ENCODE data around the gene OMG.
"Not testable (repeated sequence)": the region's sequence is repeated elsewhere in the genome, so short reads cannot be mapped to it uniquely, and the experiment has no call there.

Gene OMG

DNA sequence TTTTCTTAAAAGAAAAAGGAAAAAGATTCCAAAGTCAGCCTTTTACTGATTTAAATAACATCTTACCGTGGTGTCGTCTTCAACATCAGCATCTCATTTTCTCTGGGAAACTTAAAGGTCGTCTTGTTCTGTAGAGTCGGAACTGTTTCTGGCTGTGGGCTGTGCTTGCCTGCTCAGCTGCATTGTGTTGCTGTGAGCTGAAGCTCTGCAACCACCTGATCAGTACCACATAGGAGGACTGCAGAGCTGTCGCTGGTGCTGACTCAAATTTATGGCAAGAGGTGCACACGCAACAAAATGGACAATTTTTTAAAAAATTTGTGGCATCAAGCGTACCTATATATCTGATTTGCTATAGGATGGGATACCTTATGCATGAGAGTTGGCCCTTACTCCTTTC lies at the start of gene OMG:
OMG (minus strand) TSS at position 150 of the 400 bp plus-strand sequence. CDS start 908 bp downstream, outside the sequence.
- no peak for DNase-seq (ENCODE audit: low read depth)

DNA sequence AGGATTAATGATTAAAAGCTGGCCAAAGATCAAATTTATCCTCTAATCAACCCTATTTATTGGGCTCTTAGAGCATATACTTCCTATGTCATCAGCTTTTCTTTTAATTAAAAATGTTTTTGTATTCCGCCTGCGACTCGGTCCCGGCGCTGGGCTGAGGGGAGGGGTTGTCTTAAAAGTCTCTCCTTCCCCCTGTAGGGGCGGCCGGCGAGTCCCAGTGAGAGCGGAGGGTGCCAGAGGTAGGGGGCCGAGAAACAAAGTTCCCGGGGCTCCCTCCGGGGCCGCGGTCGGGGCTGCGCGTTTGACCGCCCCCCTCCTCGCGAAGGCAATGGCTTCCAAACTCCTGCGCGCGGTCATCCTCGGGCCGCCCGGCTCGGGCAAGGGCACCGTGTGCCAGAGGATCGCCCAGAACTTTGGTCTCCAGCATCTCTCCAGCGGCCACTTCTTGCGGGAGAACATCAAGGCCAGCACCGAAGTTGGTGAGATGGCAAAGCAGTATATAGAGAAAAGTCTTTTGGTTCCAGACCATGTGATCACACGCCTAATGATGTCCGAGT lies 48.2 kb upstream of the OMG start:
- not testable (repeated sequence) for DNase-seq (ENCODE audit: low read depth)

- DNase-seq (ENCODE audit: low read depth): no peak
These were observed 43.0 kb upstream of the OMG start for GRCh38 chr17:31339906-31340661.

- no peak for DNase-seq (ENCODE audit: low read depth)
These were observed 32.2 kb upstream of the OMG start for GRCh38 chr17:31329221-31329620.

- DNase-seq (ENCODE audit: low read depth): no peak
These were observed 31.1 kb upstream of the OMG start for GRCh38 chr17:31328160-31328535.

DNA sequence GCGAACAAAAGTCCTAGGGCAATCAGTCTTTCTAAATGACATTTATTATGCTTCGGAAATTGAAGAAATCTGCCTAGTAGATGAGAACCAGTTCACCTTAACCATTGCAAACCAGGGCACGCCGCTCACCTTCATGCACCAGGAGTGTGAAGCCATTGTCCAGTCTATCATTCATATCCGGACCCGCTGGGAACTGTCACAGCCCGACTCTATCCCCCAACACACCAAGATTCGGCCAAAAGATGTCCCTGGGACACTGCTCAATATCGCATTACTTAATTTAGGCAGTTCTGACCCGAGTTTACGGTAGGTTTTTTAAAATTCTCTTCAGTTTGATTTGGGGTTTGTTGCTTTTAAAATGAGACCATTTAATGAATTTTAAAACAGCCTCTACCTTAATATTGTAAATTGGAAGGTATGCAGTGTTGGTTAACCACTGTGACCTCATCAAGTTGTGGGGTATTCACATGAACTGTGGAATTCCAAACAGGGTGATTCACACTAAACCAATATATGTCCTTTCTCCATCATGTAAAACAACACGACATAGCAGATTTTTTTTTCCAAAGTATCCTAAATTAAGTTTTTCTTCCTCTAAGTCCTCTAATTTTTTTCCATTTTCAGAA lies 30.6 kb upstream of the OMG start:
- no peak for DNase-seq (ENCODE audit: low read depth)

GRCh38 chr17:31323551-31323950 lies 26.5 kb upstream of the OMG start:
- DNase-seq (ENCODE audit: low read depth): no peak

DNA sequence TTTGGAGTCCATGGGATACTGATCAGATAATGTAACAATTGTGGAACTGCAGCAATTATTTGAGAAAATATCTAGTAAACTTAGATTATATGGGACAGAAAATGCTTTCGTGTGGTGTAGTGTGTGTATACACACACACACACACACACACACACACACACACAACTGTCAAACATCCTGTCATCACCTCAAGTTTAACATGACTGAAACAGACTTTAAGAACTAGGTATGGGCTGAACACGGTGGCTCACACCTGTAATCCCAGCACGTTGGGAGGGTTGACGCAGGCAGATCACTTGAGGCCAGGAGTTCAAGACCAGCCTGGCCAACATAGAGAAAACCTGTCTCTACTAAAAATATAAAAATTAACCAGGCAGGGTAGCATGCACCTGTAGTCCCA lies 24.9 kb upstream of the OMG start:
- DNase-seq (ENCODE audit: low read depth): no peak

- peak; percentile 58 for DNase-seq (ENCODE audit: low read depth)
These were observed 24.4 kb upstream of the OMG start, which contains the start of gene EVI2A for GRCh38 chr17:31321481-31321880. TSS of gene EVI2A (minus strand) at chr17:31321622. CDS start at chr17:31319013, 2,609 bp downstream.

DNA sequence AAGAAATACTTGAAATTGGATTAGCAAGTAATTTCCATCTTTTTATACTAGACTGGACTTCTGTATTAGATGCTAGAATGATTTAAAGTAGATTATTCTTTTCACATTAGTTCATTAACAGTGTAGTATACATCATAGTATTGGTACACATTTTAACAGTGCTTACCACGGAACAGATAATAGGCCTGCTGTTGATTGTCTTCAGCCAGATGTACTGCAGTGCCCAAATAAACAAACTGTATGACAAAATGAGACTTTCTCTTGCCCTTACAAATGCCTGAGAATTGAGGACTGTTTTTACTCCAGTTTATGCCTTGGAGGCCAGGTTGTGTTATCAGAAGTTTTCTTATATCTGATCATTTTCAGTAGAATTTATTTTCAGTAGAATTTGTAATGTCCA lies 23.8 kb upstream of the OMG start:
- no peak for DNase-seq (ENCODE audit: low read depth)

GRCh38 chr17:31320241-31320640 lies 23.2 kb upstream of the OMG start:
- DNase-seq (ENCODE audit: low read depth): no peak

DNA sequence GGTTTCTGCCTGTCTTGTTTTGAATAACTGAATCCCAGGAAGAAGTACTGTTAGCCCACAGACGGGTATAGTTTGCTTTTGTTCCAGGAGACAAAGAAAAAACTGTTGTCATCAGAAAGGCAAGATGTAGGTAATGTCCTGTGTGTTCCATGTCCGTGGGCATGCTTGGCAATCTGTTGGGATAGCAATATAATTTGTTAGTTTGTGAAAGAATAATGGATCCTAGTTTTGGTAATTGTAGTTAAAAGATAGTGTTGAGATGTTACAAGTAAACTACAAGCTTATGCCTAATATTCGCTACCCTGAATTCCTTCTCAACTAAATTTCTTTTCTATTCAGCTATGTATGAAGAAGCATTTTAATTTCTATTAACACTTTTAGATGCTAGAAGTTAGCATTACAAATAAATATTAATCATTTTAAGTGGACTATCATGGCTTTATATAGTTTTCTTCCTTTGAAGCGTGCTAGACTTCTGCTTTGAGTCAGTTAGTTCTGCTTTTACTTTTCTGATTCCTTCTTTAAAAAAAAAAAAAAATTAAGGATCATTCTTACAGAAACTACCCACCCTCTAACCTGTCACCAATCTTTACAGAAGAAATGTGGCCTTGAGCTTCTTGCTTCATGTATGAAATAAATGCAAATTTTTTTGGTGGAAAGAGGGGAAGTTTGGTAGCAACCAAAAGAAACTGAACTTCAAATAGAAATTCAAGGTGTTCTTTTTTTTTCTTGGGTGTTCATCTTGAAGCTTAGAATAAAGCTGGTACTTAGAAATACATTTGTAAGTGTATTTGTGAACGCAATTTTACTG lies 22.0 kb upstream of the OMG start:
- no peak for DNase-seq (ENCODE audit: low read depth)

DNA sequence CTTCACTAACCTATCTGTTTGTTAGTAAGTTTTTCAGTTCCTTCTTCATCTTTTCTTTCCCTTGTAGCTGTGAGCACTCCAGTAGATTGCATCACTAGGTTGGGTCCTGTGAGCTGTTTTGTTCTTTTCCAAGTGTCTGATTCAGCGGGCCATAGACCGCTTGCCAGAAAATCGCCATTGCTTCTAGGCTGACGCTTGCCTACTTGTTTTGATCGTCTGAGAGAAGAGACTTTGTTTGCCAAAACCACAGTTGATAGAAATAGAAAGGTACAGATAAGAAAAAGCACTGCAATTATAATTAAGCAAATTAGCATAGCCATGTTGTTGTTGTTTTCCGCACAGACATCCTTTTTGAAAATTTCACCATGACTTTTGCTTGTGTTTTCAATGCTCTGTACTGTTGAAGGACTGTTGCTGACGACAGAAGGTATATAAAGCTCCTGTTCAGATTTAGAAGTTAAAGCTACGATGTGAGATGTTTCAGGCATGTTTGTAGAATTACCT lies 21.3 kb upstream of the OMG start:
- peak; percentile 47 for DNase-seq (ENCODE audit: low read depth)

GRCh38 chr17:31314782-31315100 lies 17.7 kb upstream of the OMG start:
- no peak for DNase-seq (ENCODE audit: low read depth)

GRCh38 chr17:31313982-31314781 lies 17.1 kb upstream of the OMG start, which contains the start of gene EVI2B:
TSS of gene EVI2B (minus strand) at chr17:31314054. CDS start at chr17:31305609, 8,445 bp downstream.
- no peak for DNase-seq (ENCODE audit: low read depth)

DNA sequence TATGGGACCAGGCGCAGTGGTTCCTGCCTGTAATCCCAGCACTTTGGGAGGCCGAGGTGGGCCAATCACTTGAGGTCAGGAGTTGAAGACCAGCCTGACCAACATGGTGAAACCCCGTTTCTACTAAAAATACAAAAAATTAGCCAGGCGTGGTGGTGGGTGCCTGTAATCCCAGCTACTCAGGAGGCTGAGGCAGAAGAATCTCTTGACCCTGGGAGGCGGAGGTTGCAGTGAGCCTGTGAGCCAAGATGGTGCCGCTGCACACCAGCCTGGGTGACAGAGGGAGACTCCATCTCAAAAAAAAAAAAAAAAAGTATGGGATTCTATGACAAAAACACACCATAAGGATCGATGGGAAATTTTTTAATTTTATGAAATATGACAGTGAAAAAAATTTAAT lies 15.2 kb upstream of the OMG start:
- DNase-seq (ENCODE audit: low read depth): peak; percentile 33

DNA sequence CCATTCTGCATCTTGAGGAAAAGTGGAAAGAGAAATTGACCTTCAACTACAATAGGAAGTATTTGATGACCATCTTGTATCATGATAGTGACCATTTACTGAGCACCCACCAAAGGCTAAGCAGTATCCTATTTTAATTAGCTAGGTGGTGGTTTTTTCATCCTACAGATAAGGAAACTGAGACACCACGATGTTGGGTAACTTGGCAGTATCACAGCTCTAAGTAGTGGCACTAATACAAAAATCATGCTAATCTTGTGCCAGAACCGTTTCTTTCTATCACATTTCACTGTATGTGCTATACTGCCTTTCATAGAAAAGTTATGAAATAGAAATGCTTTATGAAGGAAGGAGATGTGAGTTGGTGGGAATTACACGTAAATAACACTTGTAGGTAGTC lies 14.5 kb upstream of the OMG start:
- DNase-seq (ENCODE audit: low read depth): no peak

DNA sequence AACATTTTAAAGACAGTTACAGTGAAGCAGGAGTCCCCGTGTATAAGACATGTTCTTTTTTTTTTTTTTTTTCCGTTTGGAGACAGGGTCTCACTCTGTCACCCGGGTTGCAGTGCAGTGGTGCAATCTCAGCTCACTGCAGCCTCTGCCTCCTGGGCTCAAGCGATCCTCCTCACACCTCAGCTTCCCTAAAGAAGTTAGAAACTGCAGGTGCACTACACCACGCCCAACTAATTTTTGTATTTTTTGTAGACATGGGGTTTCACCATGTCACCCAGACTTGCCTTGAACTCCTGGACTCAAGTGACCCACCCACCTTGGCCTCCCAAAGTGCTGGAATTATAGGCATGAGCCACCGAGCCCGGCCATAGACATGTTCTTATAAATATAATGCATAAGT lies 13.8 kb upstream of the OMG start:
- DNase-seq (ENCODE audit: low read depth): no peak

DNA sequence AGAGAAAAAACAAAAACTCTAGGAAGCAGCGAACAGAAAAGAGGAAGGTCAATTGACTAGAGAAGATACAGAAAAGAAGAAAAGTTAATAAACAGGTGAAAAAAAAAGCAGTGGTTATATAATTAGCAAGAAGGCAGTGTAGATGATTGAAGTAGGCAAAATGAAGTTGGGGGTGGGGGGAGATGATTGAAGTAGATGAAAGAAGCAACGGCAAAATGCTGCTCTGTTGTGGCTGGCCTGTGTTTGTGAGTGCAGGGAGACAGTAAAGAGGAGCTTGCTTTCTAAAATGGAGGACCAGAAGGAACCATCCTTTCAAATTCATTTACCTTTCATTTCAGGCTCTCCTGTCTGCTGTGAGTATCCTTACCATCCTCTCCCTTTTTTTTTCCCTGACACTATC lies 13.2 kb upstream of the OMG start:
- DNase-seq (ENCODE audit: low read depth): no peak

GRCh38 chr17:31309556-31309955 lies 12.5 kb upstream of the OMG start:
- no peak for DNase-seq (ENCODE audit: low read depth)

Measured in activated T-cell treated with anti-CD3 and anti-CD28 coated beads for 48 hours (primary cell).